VCaP (cell line): Measurements from ENCODE around the gene VPS13C.

Source experiments
- H3K27ac ChIP-seq: fragments of 450-650 bp; 2 replicates; pipeline ENCODE4 v1.5.1; 2017
- CTCF ChIP-seq: fragments of 450-650 bp; conservative IDR thresholded peaks from 2 replicates; pipeline ENCODE4 v1.5.1; 2017; ENCODE audit warnings: mild to moderate bottlenecking, moderate library complexity

The VPS13C gene

GRCh38 chr15:62063825-62064635 is 3.8 kb upstream of the VPS13C start:
- H3K27ac ChIP-seq = no peak overlapping the region
- TF ChIP-seq CTCF = no peak

- TF ChIP-seq CTCF = no peak
- peak overlapping the region; percentile 94 for H3K27ac ChIP-seq
Measured at GRCh38 chr15:62060896-62061280, 641 bp upstream of the VPS13C start.

GRCh38 chr15:62059816-62060112 is 483 bp downstream of the VPS13C start:
- TF ChIP-seq CTCF = no peak
- peak overlapping the region; percentile 94 for H3K27ac ChIP-seq

DNA sequence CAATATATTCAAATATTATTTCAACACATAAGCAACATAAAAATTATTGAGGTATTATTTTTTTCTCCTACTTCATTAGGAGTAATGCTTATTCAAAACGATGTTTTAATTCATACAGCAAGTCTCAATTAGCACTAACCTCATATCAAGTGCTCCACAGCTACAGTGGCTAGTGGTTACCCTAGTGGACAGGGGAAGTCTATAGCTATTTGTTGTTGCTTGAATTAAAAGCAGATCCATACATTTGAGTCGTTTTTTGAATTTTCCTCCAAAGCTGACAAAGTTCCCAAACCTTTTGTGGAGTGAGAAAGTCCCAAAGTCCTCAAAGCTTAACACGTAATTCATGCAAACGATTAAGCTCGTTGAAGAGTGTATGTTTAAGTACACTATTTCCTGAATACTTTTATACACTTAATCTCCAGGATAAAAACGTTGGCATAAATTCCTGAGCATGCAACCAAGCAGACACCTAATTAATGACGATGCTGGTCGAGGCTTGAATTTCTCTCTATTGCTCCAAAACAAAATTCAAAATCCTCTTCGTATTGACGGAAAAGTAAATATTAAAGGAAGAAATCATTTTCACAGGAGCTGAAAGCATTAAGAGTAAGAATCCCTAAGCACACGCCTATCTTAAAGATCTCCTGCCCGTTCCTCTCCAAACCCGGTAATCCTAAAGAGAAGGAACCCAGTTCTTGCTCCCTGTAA is 985 bp downstream of the VPS13C start:
- peak; percentile 34; the same call in 1 of the 2 replicates for TF ChIP-seq CTCF
- peak overlapping the region; percentile 94 for H3K27ac ChIP-seq

DNA sequence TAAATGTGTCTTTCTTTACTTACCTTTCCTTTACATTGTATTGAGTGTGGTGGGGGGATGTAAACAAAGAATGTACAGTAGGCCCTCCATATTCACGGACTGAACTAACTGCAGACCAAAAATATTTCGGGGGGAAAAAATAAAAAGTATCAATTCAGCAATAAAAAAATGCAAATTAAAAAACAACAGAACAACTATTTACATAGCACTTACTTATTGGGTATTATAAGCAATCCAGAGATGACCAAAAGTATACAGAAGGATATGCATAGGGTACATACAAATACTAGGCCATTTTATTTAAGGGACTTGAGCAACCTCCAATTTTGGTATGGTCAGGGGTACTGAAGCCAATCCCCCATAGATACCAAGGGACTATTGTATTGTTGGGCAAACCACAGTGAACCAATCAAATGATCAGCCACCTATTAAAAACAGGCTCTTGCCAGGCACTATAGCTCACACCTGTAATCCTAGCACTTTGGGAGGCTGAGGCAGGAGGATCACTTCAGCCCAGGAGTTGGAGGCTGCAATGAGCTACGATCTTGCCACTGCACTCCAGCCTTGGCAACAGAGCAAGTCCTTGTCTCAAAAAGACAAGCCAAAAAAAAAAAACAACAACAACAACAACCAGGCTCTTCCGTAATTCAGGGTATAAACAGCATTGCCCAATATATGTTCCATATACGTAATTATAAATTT is 1.8 kb downstream of the VPS13C start:
- H3K27ac ChIP-seq = peak overlapping the region; percentile 94
- TF ChIP-seq CTCF = no peak

- H3K27ac ChIP-seq = no peak overlapping the region
- no peak for TF ChIP-seq CTCF
Measured at GRCh38 chr15:62057341-62057980, 2.8 kb downstream of the VPS13C start.

DNA sequence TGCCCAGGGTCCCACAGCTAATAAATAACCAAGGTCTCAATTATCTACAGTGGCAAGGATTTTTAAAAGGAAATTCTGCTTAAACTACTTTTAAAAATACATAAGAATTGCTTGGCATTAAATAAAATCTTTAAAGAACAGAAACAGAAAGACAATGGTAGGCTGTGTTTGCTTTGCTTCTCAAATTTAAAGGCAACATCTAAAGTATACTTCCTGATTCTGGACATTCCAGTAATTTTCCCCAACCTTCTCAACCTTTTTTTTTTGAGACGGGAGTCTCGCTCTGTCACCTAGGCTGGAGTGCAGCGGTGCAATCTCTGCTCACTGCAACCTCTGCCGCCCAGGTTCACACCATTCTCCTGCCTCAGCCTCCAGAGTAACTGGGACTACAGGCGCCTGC is 5.3 kb downstream of the VPS13C start:
- TF ChIP-seq CTCF = no peak
- no peak overlapping the region for H3K27ac ChIP-seq
